Type B pancreatic cell (in vitro differentiated cells): ENCODE measurements around the gene CCDC127. TPM values are rescaled to one million over a fixed set of nuclear protein-coding genes. Genes with fewer than 3 reads are reported as not detected.

Source experiments
- DNase-seq: peaks from one replicate; pipeline ENCODE4 v3.0.0; 2021; ENCODE audit warnings: mixed read lengths; ENCODE audit not compliant: unreplicated experiment; ENCODE audit errors: extremely low spot score
- H3K27ac Mint-ChIP-seq: 2 replicates; pipeline ENCODE4 v1.8.0; 2021; ENCODE audit warnings: mild to moderate bottlenecking, mixed read lengths
- H3K27me3 Mint-ChIP-seq: 2 replicates; pipeline ENCODE4 v1.8.0; 2021; ENCODE audit warnings: mixed read lengths
- H3K36me3 Mint-ChIP-seq: 2 replicates; pipeline ENCODE4 v1.8.0; 2021; ENCODE audit warnings: mixed read lengths
- H3K4me1 Mint-ChIP-seq: one replicate; pipeline ENCODE4 v1.8.0; 2021; ENCODE audit warnings: mixed read lengths; ENCODE audit not compliant: unreplicated experiment
- H3K4me3 Mint-ChIP-seq: 2 replicates; pipeline ENCODE4 v1.8.0; 2021; ENCODE audit warnings: mild to moderate bottlenecking, mixed read lengths
- H3K9me3 Mint-ChIP-seq: 2 replicates; pipeline ENCODE4 v1.8.0; 2021; ENCODE audit warnings: mixed read lengths
- total RNA-seq: library from RNA; stranded (reverse); gene quantifications from 2 replicates; pipeline ENCODE4 v1.2.1, GENCODE V29; 2021; ENCODE audit warnings: low replicate concordance
- TF ChIP-seq, protein P1 (sequence below): fragments of 200-600 bp; sonication (generic); conservative IDR thresholded peaks from 2 replicates; pipeline ENCODE4 v1.5.0; 2021; ENCODE audit warnings: antibody characterized with exemption, mild to moderate bottlenecking

CCDC127 gene
- total RNA-seq, 1 donor from 2014 or later = 10.8 TPM

DNA sequence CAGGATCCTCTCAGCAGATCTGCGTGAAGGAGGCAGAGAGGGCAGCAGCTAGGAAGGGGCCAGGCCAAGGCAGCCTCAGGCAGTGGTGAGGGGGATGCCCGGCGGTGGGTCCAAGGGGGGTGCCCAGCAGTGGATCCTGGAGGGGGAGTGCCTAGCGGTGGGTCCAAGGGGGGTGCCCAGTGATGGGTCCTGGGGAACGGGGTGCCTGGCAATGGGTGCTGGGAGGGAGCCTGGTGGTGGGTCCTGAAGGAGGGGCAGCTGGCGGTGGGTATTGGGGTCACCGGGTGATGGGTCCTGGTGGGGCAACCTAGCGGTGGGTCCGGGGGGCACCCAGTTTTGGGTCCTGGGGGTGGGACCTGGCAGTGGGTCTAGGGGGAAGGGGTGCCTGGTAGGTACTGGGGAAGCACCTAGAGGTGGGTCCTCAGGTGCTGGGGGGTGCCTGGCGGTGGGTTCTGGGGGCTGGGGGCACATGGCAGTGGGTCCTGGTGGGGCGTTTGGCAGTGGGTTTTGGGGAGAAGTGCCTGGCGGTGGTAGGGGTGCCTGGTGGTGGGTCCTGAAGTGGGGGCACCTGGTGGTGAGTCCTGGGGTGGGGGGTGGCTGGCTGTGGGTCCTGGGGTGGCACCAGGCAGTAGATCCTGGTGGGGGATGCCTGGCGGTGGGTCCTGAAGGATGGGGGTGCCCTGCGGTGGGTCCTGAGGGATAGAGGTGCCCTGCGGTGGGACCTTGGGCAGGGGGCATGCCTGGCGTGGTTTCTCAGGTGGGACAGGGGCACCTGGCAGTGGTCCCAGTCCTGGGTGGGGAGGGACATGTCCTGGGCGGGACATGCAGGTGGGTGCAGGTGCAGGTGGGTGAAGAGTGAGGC lies 24.8 kb downstream of the CCDC127 start:
- Mint-ChIP-seq H3K27me3 (no peaks in the 10 kb centered on the region), H3K4me1 (peaks cover 18% of the 10 kb centered on the region), H3K4me3 (no peak overlapping the region), H3K9me3 (no peaks in the 10 kb centered on the region), H3K27ac (no peak overlapping the region), H3K36me3 (no peaks in the 10 kb centered on the region)
- no peak for DNase-seq
- TF ChIP-seq, protein P1, sequence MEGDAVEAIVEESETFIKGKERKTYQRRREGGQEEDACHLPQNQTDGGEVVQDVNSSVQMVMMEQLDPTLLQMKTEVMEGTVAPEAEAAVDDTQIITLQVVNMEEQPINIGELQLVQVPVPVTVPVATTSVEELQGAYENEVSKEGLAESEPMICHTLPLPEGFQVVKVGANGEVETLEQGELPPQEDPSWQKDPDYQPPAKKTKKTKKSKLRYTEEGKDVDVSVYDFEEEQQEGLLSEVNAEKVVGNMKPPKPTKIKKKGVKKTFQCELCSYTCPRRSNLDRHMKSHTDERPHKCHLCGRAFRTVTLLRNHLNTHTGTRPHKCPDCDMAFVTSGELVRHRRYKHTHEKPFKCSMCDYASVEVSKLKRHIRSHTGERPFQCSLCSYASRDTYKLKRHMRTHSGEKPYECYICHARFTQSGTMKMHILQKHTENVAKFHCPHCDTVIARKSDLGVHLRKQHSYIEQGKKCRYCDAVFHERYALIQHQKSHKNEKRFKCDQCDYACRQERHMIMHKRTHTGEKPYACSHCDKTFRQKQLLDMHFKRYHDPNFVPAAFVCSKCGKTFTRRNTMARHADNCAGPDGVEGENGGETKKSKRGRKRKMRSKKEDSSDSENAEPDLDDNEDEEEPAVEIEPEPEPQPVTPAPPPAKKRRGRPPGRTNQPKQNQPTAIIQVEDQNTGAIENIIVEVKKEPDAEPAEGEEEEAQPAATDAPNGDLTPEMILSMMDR = no peak

DNA sequence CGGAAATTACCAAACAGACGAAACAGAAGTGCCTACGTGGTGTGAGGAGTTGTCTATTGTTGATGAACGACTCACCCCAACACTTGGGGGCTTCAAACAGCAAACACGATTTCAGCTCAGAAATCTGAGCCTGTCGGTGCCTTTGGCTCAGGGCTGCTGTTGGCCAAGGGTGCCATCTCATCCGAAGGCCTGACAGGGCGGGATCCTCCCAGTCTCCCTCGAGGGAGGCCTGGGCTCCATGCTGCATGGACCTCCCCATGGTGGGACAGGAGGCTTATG lies 25.3 kb downstream of the CCDC127 start:
- no peak for DNase-seq
- no peaks in the 10 kb centered on the region for H3K36me3 Mint-ChIP-seq
- H3K4me3 Mint-ChIP-seq = no peak overlapping the region
- H3K27ac Mint-ChIP-seq = no peak overlapping the region
- H3K4me1 Mint-ChIP-seq = peaks cover 18% of the 10 kb centered on the region
- no peaks in the 10 kb centered on the region for H3K9me3 Mint-ChIP-seq
- no peaks in the 10 kb centered on the region for H3K27me3 Mint-ChIP-seq
- TF ChIP-seq, protein P1 = no peak

DNA sequence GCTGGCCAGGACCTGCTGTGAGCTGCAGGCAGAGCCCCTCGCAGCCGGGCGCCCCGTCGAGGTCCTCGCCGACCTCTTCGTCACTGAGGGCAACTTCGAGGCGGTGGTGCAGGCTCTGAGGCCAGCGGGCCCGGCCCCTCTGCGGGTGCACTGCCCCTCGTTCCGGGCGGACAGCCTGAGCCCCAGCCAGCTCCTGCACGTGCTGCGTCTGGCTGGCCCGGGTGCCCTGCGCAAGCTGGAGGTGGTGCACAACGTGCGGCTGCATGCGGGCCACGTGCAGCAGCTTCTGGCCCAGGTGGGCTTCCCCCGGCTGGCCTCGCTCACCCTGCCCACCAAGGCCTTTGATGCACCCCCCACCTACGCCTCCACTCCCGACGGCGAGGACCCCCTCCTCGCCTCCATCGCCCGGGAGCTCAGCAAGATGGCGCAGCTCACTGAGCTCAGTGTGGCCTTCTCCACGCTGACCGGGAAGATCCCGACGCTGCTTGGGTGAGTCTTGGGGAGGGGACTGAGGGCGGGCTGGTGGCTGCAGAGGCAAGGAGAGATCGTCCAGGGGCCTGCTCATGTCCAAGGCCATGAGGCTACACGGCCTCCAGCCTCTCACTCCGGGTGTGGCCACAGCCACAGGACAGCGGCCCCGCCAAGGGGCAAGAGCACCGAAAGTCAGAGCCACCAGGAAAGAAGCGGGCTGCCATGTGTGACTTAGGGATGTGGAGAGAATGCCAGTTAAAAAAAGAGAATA lies 25.8 kb downstream of the CCDC127 start:
- Mint-ChIP-seq H3K36me3 (no peaks in the 10 kb centered on the region), H3K4me1 (peaks cover 15% of the 10 kb centered on the region), H3K27ac (no peak overlapping the region), H3K27me3 (no peaks in the 10 kb centered on the region), H3K9me3 (no peaks in the 10 kb centered on the region), H3K4me3 (no peak overlapping the region)
- no peak for DNase-seq
- TF ChIP-seq, protein P1 = no peak

DNA sequence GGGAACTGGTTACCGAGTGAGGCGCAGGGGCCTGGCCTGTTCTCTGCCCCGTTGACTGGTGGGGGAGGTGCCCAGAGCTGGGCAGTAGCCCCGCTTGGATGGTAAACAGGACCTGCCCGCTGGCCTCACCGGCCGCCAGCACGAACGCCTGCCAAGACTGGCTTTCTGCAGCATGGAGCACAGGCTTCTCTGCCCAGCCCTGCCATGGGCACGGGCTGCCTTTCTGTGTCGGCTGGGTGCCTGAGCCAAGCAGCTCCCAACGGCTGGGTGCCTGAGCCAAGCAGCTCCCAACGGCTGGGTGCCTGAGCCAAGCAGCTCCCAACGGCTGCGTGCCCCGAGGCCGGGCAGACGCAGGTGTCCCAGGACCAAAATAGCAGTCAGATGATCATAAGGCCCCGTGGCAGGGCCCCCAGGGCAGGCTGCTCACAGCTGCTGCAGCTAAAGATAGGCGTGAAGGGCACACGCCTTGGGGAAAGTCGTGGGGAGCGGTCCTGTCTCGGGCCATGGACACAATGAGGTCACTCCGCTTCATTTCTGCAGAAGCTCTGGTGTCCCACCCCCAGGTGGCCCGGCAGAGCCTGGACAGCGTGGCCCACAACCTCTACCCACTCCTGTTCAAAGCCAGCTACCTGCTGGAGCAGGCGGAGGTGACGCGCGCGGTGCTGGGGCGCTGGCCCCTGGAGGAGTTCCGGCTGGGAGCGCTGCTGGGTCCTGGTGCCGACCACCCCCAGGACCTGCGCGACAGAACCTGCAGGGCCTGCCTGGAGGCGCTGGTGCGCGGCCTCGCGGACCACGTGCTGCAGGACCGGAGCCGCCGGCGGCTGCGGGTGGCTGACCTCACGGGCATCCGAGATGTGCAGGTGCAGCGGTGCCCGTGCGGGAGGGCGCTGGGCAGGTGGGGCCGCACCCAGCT lies 26.7 kb downstream of the CCDC127 start, which contains the start of gene LRRC14B:
TSS of gene LRRC14B (plus strand) at position 460 of the 913 bp plus-strand sequence. CDS start at position 504, 44 bp downstream.
- no peak within 1 kb of the TSS for H3K27ac Mint-ChIP-seq
- no peak within 1 kb of the TSS for H3K4me3 Mint-ChIP-seq
- H3K9me3 Mint-ChIP-seq = no peaks in the 10 kb centered on the region
- H3K4me1 Mint-ChIP-seq = peaks cover 12% of the 10 kb centered on the region
- DNase-seq = no peak
- no peaks in the 10 kb centered on the region for H3K36me3 Mint-ChIP-seq
- H3K27me3 Mint-ChIP-seq = no peaks in the 10 kb centered on the region
- TF ChIP-seq, protein P1 = no peak

DNA sequence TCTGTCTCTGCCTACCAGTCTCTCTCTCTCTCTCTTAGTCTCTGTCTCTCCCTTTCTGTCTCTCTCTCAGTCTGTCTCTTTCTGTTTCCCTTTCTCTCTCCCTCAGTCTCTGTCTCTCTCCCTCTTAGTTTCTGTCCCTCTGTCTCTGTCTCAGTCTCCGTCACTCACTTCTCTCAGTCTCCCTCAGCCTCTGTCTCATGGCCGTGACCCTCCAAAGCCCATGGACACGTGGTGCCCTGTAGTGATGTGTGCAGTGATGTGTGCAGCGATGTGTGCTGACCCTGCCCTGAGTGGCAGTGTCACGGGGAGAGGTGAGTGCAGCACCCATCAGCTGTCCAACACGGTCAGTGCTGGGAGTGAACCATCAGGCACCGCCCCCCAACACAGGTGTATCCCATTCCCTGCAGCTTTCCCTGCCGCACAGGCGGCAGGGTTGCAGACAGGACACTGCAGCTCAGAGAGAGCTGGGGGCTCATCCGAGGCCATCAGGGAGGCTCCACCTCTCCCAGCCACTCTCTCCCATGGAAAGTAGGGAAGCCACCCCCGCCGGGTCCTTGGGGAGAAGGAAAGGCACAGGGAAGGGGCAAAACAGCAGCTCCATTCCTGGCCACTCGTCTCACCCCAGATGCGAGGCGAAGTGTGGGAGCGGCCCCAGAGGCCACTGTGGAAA lies 27.5 kb downstream of the CCDC127 start:
- no peaks in the 10 kb centered on the region for H3K9me3 Mint-ChIP-seq
- no peak for DNase-seq
- TF ChIP-seq, protein P1 = no peak
- no peaks in the 10 kb centered on the region for H3K27me3 Mint-ChIP-seq
- peaks cover 12% of the 10 kb centered on the region for H3K4me1 Mint-ChIP-seq
- H3K27ac Mint-ChIP-seq = no peak overlapping the region
- H3K4me3 Mint-ChIP-seq = no peak overlapping the region
- H3K36me3 Mint-ChIP-seq = no peaks in the 10 kb centered on the region
